ENCODE data around the gene BIRC7.

BIRC7 gene

GRCh38 chr20:63288581-63289251, 53.0 kb downstream of the BIRC7 start:
- DNase-seq (ENCODE audit: low read depth): no peak
- no peak for TF ChIP-seq CTCF (IDR thresholded peaks at IDR 0.05; ENCODE audit: low read length, missing control alignments)
- H3K4me3 ChIP-seq (replicated peaks; ENCODE audit: low read depth, low read length): no peak overlapping the region

- no peak overlapping the region for H3K4me3 ChIP-seq (replicated peaks; ENCODE audit: low read depth, low read length)
- no peak for TF ChIP-seq CTCF (IDR thresholded peaks at IDR 0.05; ENCODE audit: low read length, missing control alignments)
- DNase-seq (ENCODE audit: low read depth): no peak
Measured at GRCh38 chr20:63289311-63290135, 53.8 kb downstream of the BIRC7 start.
